Fibroblast of peridontal ligament (primary cell): Measurements from ENCODE around the gene P2RX7.
"Not testable (repeated sequence)": the region's sequence is repeated elsewhere in the genome, so short reads cannot be mapped to it uniquely, and the experiment has no call there.

Source experiments
- DNase-seq: peaks from one replicate; pipeline ENCODE4 v3.0.0-alpha.2; 2010; ENCODE audit errors: extremely low read depth

Gene P2RX7

DNA sequence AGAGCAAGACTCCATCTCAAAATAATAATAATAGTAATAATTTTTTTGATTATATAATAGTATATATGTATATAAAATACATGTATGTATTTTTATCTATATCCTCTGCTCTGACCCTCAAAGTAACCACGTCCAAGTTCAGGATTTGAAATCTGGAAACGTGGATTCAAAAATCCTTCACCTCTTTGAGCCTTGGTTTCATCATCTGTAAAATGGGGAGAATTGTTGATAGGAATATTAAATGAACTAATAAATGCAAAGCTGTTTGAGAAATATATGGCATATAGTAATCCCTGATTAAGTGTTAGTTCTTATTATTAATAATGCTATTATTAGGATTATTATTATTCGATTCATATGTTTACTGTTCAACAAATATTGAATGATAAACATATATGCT is 2.6 kb downstream of the P2RX7 start:
- no peak for DNase-seq

DNA sequence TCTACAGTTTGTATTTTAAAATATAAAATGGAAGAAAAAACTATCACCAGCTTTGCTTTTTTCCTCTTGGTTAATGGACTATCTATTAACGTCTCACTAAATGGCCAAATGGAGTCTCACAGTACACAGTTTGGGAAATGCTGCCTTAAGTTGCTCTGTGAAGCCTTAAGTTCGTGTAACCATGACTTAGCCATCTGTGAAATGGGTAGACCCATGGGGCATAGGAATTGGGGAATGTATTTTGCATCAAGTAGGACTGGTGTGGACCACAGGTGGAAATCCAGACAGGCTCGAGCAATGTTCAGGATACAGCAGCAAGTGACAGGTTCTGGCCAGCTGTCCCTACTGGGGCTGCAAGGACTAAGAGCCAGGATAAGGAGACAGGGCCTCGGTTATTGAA is 4.8 kb downstream of the P2RX7 start:
- no peak for DNase-seq

DNA sequence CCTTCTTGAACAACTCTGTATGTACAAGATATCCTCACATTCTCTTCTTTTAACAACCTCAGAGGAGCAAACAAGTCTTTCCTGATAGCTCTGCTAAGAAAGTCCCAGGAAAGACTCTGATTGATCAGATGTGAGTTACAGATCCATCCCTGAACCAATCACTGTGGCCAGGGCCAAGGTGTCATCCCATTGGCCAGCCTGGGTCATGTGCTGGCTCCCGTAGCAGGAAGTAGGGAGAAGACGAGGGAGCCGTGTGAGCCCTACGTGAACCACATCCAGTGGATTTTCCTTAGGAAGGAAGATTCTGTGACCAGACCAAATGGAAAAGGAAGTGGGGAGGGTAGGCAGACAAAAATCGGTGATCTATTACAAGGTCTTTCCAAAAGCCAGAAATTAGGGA is 5.6 kb downstream of the P2RX7 start:
- DNase-seq, result no peak

DNA sequence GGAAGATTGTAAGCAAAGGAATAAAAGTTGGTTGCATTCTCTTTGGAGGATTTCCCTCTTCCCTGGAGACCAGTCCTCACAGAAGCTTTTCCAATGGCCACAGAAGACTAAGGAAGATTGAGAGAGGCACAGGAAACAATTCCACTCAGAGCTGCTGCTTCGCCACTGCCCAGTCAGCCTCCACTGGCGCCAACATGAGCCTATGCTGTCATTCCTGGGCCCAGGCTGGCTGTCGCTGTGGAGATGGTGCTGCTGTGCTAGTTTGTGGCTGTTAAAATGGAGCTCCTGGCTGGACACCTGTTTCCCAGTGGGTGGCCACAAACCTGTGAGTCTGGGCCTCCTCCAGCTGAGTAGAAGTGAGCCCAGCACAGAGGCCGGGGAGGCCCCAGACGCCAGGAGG is 6.6 kb downstream of the P2RX7 start:
- no peak for DNase-seq

DNA sequence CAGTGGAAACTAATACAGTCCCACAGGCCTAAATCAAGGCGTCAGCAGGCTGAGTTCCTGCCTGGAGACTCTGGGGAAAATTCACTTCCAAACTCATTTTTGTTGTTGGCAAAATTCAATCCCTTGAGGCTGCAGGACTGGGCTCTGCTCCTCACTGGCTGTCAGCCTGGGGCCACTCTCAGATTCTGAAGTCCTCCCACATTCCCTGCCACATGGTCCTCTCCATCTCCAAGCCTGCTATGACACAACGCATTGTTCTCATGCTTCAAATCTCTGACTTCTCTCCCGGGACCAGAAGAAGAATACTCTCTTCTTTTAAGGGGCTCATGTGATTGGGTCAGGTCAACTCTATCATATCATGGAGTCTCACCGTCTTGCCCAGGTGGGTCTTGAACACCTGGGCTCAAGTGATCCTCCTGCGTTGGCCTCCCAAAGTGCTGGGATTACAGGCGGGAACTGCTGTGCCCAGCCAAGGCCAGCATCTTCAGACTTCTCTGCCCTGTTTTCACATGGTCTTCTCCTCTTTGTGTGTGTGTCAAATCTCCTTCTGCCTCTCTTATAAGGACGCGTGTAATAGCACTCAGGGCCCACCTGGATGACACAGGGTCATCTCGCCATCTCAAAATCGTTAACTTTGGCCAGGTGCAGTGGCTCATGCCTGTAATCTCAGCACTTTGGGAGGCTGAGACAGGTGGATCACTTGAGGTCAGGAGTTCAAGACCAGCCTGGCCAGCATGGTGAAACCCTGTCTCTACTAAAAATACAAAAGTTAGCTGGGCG is 9.7 kb downstream of the P2RX7 start:
- no peak for DNase-seq

DNA sequence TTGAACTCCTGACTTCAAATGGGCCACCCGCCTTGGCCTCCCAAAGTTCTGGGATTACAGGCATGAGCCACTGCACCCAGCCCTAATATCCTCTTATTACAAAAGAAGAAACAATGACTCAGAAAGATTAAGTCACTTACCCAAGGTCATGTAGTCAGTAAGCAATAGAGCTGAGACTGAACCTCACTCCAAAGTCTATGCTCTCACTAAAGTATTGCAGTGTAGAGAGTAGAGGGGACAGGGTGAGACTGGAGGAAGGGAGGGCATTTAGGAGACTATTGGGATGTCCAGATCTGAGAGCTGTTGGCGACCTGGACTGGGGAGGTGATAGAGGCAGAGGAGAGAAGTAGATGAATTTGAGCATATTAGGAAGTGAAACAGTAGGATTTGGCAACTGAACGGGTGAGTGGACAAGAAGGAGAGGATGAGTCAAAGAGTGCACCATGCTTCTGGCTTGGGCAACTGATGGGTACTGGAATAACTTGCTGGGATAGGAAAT is 11.8 kb downstream of the P2RX7 start:
- DNase-seq, result peak; percentile 47

DNA sequence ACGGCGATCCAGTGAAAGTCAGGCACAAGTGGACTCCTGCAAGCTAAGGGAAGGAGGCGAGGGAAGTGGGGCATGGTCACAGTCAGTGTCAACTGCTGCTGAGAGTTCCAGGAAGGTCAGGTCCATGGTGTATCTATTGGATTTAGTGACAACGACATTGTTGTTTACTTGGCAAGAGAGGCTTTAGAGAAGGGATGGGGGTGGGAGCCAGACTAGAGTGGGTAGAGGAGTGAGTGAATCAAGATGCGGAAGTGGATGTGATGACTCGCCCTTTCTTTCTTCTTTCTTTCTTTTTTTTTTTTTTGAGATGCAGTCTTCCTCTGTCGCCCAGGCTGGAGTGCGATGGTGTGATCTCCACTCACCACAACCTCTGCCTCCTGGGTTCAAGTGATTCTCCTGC is 12.5 kb downstream of the P2RX7 start:
- no peak for DNase-seq

DNA sequence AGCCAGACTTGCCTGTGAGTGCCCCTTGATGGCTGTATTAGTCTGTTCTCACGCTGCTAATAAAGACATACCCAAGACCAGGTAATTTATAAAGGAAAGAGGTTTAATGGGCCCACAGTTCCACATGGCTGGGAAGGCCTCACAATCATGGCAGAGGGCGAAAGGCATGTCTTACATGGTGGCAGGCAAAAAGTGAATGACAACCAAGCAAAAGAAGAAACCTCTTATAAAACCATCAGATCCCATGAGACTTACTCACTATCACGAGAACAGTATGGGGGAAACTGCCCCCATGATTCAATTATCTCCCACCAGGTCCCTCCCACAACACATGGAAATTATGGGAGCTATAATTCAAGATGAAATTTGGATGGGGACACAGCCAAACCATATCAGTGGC is 16.6 kb downstream of the P2RX7 start:
- DNase-seq, result not testable (repeated sequence)

DNA sequence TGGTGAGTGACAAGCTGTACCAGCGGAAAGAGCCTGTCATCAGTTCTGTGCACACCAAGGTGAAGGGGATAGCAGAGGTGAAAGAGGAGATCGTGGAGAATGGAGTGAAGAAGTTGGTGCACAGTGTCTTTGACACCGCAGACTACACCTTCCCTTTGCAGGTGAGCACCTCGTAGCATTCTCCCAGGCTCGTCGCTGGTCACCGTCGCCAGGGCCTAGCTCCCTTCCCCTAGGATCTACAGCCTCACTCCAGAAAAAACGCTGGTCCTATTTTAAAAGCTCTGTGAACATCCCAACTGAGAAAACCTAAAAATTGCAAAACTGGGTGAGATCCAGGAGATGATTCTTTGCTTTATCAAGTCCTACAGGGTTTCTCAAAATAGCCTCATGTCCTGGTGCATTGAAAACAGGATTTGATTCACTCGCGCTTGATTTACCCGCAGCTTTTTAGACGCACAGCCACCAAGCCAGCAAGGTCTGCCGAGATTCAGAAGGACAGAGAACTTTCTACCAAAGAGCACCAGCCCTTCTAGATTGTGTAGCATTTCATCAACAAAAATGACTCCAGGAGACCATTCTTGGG is 22.2 kb downstream of the P2RX7 start:
- DNase-seq, result no peak

DNA sequence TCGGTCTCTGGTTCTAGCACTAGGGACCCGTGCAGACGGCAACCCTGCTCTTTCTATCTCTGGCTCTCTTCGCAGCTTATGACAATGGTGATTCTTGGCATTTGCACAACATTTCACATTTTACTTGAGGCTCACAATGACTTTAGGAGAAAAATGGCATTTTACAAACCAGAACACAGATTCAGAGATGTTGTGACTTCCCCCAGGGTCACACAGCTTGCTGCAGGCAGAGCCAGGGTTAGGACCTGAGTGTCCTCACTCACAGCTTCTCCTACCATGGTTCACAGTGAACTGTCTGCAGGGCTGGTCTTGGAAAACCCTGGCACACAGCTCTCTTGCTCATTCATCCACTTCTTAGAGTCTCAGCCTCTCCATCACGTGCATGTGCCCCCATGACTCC is 23.7 kb downstream of the P2RX7 start:
- no peak for DNase-seq

DNA sequence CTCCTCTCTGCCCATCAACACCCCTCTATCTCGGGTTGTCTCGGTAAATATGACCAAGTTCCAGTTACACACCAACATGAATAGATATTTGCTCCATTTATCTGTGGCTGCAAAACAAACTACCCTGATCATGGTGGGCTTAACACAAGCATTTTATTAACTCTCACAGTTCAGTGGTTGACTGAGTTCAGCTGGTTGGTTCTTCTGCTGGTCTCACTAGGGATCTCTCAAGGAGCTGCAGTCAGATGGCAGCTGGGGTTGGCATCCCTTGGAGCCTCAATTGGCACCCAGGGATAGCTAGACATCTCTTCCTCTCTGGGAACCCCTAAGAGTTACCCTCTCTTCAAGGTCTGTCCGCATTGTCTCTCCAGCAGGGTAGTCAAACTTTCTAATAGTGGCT is 25.4 kb downstream of the P2RX7 start:
- no peak for DNase-seq

DNA sequence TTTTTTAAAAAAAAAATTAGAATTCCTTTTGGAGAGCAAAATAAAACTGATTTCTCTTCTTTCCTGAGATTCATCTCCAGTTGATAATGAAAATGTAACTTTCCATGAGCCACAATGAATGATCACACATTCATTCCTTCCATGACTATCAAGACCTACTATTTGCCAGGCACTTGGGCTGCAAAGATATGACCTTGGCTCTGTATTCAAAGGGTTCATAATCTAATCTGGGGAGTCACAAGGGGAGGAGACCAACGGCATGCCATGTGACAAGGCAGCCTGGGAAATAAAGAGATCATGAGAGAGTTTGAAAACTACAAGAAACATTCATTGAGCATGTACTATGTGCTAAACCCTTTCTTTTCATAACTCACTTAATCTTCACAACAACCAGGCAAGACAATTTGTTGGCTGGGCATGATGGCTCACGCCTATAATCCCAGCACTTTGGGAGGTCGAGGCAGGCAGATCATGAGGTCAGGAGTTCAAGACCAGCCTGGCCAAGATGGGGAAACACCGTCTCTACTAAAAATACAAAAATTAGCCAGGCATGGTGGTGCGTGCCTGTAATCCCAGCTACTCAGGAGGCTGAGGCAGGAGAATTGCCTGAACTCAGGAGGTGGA is 26.2 kb downstream of the P2RX7 start:
- DNase-seq, result not testable (repeated sequence)

DNA sequence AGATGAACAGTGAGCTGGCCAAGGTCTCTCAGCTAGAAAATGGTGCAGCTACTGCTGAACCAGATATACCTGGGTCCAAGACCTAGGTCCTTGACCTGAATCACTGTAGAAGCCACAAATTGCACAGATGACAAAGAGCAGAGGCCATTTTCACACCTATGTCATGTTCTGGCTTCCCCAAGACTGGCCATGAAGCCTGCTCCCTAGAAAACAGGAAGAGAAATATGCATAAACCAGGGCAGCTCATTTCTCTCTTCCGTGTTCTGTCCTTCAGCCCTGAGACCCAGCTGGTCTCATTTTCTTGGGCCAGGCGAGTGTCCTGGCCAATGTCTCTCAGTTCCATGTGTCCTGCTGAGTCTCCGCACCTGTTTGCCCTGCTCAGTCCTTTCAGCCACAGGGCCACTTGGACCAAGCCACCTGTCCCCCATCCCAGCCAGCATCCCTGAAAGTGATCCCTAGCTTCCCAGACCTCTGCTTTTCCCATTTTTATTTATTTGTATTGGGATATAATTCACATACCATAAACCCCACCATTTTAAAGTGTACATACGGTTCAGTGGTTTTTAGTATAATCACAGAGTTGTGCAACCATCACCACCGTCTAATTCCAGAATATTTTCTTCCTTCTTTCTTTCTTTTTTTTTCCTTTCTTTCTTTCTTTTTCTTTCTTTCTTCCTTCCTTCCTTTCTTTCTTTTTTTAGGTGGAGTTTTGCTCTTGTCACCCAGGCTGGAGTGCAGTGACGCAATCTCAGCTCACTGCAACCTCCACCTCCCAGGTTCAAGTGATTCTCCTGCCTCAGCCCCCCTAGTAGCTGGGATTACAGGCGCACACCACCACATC is 27.0 kb downstream of the P2RX7 start:
- DNase-seq, result no peak

DNA sequence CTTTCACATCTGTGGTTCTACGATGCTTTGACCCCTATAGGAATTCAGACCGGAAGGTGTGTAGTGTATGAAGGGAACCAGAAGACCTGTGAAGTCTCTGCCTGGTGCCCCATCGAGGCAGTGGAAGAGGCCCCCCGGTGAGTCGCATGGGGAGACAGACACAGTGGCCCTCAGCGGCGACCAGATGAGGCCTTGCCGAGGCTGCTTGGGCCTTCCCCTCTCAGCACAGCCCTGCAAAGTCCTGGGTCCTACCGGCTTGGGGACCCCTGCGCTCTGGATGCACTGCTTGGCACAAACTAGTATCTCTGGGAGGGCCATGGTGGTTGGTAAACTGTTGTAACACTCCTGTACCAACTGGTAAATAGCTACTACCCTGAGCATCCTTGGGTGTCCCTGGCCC is 29.7 kb downstream of the P2RX7 start:
- DNase-seq, result no peak

DNA sequence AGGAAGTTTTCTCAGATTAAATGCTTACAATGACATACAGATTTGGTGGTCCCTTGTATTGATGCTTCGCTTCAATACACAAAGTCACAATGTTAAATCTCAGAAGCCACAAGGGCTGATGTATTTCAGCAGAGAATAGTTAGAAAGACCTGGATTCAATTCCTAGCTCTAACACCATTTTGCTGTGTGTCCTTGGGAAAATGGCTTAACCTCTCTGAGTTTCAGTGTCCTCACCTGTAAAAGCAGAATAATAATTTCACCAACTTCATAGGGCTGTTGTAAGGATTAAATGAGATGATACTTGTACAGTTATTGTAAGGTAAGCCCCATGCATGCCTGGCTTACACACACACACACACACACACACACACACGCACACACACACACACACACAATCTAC is 30.3 kb downstream of the P2RX7 start:
- no peak for DNase-seq

DNA sequence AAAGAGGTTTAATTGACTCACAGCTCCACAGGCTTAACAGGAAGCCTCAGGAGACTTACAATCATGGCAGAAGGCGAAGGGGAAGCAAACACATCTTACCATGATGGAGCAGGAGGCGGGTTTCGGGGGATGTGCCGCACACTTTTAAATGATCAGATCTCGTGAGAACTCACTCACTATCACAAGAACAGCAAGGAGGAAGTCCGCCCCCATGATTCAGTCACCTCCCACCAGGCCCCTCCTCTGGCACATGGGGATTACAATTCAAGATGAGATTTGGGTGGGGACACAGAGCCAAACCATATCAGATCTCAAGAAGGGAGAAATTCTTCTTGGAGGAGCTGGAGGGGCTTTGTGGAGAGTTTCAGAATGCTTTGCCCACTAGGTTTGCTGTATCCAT is 32.2 kb downstream of the P2RX7 start:
- not testable (repeated sequence) for DNase-seq

DNA sequence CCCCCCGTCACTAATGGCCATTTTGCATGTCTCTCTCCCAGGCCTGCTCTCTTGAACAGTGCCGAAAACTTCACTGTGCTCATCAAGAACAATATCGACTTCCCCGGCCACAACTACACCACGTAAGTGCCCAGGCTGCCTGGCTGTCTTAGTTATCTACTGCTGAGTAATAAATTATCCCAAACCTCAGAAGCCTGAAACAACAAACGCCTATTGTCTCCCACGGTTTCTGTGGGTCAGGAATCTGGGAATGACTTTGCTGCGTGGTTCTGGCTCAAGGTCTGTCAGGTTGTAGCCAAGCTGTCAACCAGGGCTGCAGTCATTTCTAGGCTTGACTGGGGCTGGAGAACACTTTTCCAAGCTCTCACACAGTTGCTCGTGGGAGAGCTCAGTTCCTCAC is 32.6 kb downstream of the P2RX7 start:
- DNase-seq, result no peak

DNA sequence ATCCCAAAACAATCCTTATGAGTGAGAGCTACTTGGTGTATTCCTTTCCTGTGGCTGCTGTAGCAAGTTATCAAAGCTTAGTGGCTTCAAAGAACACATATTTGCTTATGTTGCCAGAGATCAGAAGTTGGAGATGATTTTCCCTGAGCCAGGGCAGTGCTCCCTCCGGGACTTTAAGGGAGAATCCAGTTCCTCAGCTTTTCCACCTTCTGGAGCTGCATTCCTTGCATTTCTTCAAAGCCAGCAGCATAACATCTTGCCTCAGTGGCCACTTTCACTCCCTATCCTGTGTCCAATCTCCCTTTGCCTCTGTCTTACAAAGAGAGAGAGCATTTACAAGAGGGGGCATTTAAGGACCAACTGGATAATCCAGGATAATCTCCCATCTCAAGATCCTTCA is 33.7 kb downstream of the P2RX7 start:
- DNase-seq, result no peak

DNA sequence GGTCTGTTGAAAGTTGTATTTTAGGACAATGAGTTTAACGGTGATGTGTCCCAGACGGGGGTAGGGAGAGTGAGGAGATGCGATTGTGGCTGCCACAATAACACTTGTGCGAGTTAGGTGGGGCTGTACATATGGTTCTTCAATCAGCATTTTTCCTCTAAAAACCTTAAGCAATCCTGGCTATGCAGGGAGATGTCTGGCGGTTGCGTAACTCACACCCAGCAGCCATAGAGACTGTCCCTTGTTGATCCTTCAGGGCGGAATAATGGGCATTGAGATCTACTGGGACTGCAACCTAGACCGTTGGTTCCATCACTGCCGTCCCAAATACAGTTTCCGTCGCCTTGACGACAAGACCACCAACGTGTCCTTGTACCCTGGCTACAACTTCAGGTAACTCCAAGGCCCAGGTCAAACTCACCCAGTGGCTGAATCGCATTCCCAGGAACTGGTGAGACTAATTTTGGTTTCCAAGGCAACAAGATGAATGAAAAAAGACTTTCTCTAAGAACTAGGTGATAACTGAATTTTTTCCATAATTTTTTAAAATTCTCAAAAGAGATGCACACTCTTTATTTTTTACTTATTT is 34.6 kb downstream of the P2RX7 start:
- DNase-seq, result peak; percentile 19

DNA sequence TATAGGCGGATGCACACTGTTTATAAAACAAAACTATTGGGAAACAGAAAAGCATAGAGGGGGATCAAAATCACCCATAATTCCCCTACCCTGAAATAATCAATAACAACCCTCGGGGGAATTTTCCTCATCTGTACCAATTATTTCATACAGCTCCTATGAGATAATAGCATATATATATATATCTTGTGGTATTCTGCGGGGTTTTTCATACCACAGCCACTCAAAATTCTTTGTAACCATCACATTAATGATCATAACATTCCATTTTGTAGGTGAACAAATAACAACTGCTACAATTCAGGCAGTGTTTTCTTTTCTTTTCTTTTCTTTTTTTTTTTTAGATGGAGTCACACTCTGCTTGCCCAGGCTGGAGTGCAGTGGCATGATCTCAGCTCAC is 35.3 kb downstream of the P2RX7 start:
- no peak for DNase-seq

DNA sequence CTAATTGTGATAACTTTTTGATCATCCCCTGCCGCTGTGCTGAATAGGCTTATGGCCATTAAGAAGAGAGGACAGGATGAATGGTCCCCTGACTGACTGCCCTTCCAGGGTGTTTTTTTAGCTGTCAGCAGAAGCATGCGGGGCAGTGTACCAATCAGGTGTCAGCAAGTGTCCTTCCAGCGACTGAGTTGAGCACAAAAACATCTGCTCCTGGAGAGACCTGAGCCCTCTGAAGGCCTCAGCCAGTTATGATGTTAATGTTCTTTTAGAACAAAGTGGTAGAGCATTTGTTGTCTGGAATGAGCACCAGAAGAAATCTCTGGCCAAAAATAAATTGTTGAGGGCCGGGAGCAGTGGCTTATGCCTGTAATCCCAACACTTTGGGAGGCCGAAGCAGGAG is 37.5 kb downstream of the P2RX7 start:
- DNase-seq, result no peak
